Left lung (tissue), 10 donors: ENCODE results near the gene SLC44A5. TPM values are rescaled to one million over a fixed set of nuclear protein-coding genes. Genes with fewer than 3 reads are reported as not detected.
"Not testable (repeated sequence)": the region's sequence is repeated elsewhere in the genome, so short reads cannot be mapped to it uniquely, and the experiment has no call there.

Experiments used
- ATAC-seq: fragments of 200-7000 bp; cut with Tn5 transposase; one replicate; pipeline ENCODE4 v1.9.1; 2020; ENCODE audit warnings: moderate library complexity
- DNase-seq, 4 donors: peaks; one replicate each; pipeline ENCODE4 v3.0.0-alpha.2; 2013 to 2020
- H3K27ac ChIP-seq, 2 donors: fragments of 200-600 bp; sonication (generic) in 1 of 2; one replicate each; pipeline versions ENCODE4 v1.5.0 to v1.8.0; 2020 to 2021
- H3K27me3 ChIP-seq, 2 donors: fragments of 200-600 bp; sonication (generic) in 1 of 2; one replicate each; pipeline versions ENCODE4 v1.5.0 to v1.8.0; 2020 to 2021
- H3K36me3 ChIP-seq, 2 donors: fragments of 200-600 bp; sonication (generic) in 1 of 2; one replicate each; pipeline versions ENCODE4 v1.5.0 to v1.8.0; 2020 to 2021
- H3K4me1 ChIP-seq, 2 donors: fragments of 200-600 bp; one replicate each; pipeline ENCODE4 v1.8.0; 2021
- H3K4me3 ChIP-seq, 2 donors: fragments of 200-600 bp; sonication (generic) in 1 of 2; one replicate each; pipeline versions ENCODE4 v1.5.0 to v1.8.0; 2020 to 2021; ENCODE audit warnings: mild to moderate bottlenecking in 1 of 2
- H3K9me3 ChIP-seq, 2 donors: fragments of 200-600 bp; sonication (generic) in 1 of 2; one replicate each; pipeline versions ENCODE4 v1.5.0 to v1.8.0; 2020 to 2021
- CTCF ChIP-seq, 2 donors: fragments of 200-600 bp; sonication (generic) in 1 of 2; IDR thresholded peaks; one replicate each; pipeline versions ENCODE4 v1.5.0 to v1.8.0; 2021; ENCODE audit warnings: antibody characterized with exemption in 2 of 2
- intact Hi-C, 2 donors: fragments of 100-400 bp; cut with DNase I; formaldehyde crosslinking; loops; one replicate each; pipeline versions ENCODE4 v1.11.2 to v1.14.2; 2022
- polyA plus RNA-seq, 6 donors: library from polyadenylated mRNA; unstranded; fragments of 120-200 nt; gene quantifications; one replicate each; pipeline ENCODE4 v1.2.1, GENCODE V29; 2013; ENCODE audit not compliant: insufficient read length in 6 of 6
- total RNA-seq, 2 donors: library from RNA; stranded (reverse); fragmentation: NEBNext Ultra II Directional; extraction: Animal tissue kit (Norgen Biotek cat#: 25700); gene quantifications; one replicate each; pipeline ENCODE4 v1.2.1, GENCODE V29; 2021
- donor health status: DM: no; HTN: yes; CAD: no.
- donor health status: DM: no; HTN: no; CAD: no.

SLC44A5 gene
- total and polyA plus RNA-seq, 8 donors: 0.09 to 6.4 (median 2.7) TPM

GRCh38 chr1:75400716-75401115 lies 210.2 kb downstream of the SLC44A5 start:
- H3K36me3 ChIP-seq: no peaks in the 10 kb centered on the region
- no peak overlapping the region for H3K27ac ChIP-seq
- ATAC-seq (no peak), DNase-seq (no peak)
- intact Hi-C loops: no loop called here
- H3K4me1 ChIP-seq: no peaks in the 10 kb centered on the region
- peaks cover 0 to 6% of the 10 kb centered on the region in 2 donors for H3K9me3 ChIP-seq
- no peaks in the 10 kb centered on the region for H3K27me3 ChIP-seq
- no peak overlapping the region for H3K4me3 ChIP-seq
- no peak for TF ChIP-seq CTCF (IDR thresholded peaks at IDR 0.05)

GRCh38 chr1:75396745-75397144 lies 214.2 kb downstream of the SLC44A5 start:
- ATAC-seq (no peak), DNase-seq (no peak)
- Histone ChIP-seq H3K4me1 (no peaks in the 10 kb centered on the region), H3K4me3 (no peak overlapping the region), H3K36me3 (no peaks in the 10 kb centered on the region), H3K27ac (no peak overlapping the region), H3K9me3 (peaks cover 0 to 8% of the 10 kb centered on the region in 2 donors), H3K27me3 (no peaks in the 10 kb centered on the region)
- TF ChIP-seq CTCF (IDR thresholded peaks at IDR 0.05): no peak
- intact Hi-C loops: no loop called here

GRCh38 chr1:75396260-75396659 lies 214.7 kb downstream of the SLC44A5 start:
- Histone ChIP-seq H3K9me3 (peaks cover 0 to 11% of the 10 kb centered on the region in 2 donors), H3K4me3 (no peak overlapping the region), H3K27ac (no peak overlapping the region), H3K4me1 (no peaks in the 10 kb centered on the region), H3K27me3 (no peaks in the 10 kb centered on the region), H3K36me3 (no peaks in the 10 kb centered on the region)
- no peak for ATAC-seq
- DNase-seq: no peak
- TF ChIP-seq CTCF (IDR thresholded peaks at IDR 0.05): no peak
- intact Hi-C loops: no loop called here

GRCh38 chr1:75394386-75395139 lies 216.4 kb downstream of the SLC44A5 start:
- peaks cover 0 to 19% of the 10 kb centered on the region in 2 donors for H3K9me3 ChIP-seq
- H3K27me3 ChIP-seq: no peaks in the 10 kb centered on the region
- intact Hi-C loops: no loop called here
- no peak overlapping the region for H3K27ac ChIP-seq
- ATAC-seq (no peak), DNase-seq (no peak)
- TF ChIP-seq CTCF (IDR thresholded peaks at IDR 0.05): no peak
- no peak overlapping the region for H3K4me3 ChIP-seq
- H3K36me3 ChIP-seq: no peaks in the 10 kb centered on the region
- H3K4me1 ChIP-seq: no peaks in the 10 kb centered on the region

GRCh38 chr1:75392278-75392677 lies 218.6 kb downstream of the SLC44A5 start:
- no peak for ATAC-seq
- Histone ChIP-seq H3K27me3 (no peaks in the 10 kb centered on the region), H3K4me3 (no peak overlapping the region), H3K27ac (no peak overlapping the region), H3K9me3 (peaks cover 0 to 32% of the 10 kb centered on the region in 2 donors), H3K36me3 (no peaks in the 10 kb centered on the region), H3K4me1 (no peaks in the 10 kb centered on the region)
- intact Hi-C loops: no loop called here
- DNase-seq: no peak
- TF ChIP-seq CTCF (IDR thresholded peaks at IDR 0.05): no peak

GRCh38 chr1:75375476-75376447 lies 235.2 kb downstream of the SLC44A5 start:
- H3K4me3 ChIP-seq: not testable (repeated sequence)

More at GRCh38 chr1:75375476-75376447, 235.2 kb downstream of the SLC44A5 start:
- ATAC-seq, H3K27me3 ChIP-seq, DNase-seq, H3K36me3 ChIP-seq, H3K4me1 ChIP-seq, intact Hi-C loops, H3K9me3 ChIP-seq, H3K27ac ChIP-seq: not testable (repeated sequence)
